Trophoblast cell (in vitro differentiated cells and primary cell): ENCODE measurements around the gene NAGPA.

Experiments used
- DNase-seq, 2 donors: peaks; one replicate each; pipeline ENCODE4 v3.0.0-alpha.2; 2016
- H2AFZ ChIP-seq: 2 replicates; pipeline ENCODE4 v1.6.1; 2013; ENCODE audit warnings: low read length, moderate library complexity, mild to moderate bottlenecking; ENCODE audit not compliant: insufficient read depth, poor library complexity
- H2AK5ac ChIP-seq: 2 replicates; pipeline ENCODE4 v1.6.1; 2013; ENCODE audit warnings: mild to moderate bottlenecking, low read length
- H2BK120ac ChIP-seq: 2 replicates; pipeline ENCODE4 v1.6.1; 2013; ENCODE audit warnings: low read length, mild to moderate bottlenecking, moderate library complexity; ENCODE audit not compliant: insufficient read depth, poor library complexity
- H2BK12ac ChIP-seq: 2 replicates; pipeline ENCODE4 v1.6.1; 2013; ENCODE audit warnings: mild to moderate bottlenecking, low read length, moderate library complexity
- H2BK5ac ChIP-seq: 2 replicates; pipeline ENCODE4 v1.6.1; 2013; ENCODE audit warnings: low read length, low read depth, moderate library complexity, mild to moderate bottlenecking; ENCODE audit not compliant: poor library complexity
- H3K14ac ChIP-seq: 2 replicates; pipeline ENCODE4 v1.6.1; 2013; ENCODE audit warnings: mild to moderate bottlenecking, low read length
- H3K18ac ChIP-seq: 2 replicates; pipeline ENCODE4 v1.6.1; 2013; ENCODE audit warnings: mild to moderate bottlenecking, low read length
- H3K23ac ChIP-seq: 2 replicates; pipeline ENCODE4 v1.6.1; 2013; ENCODE audit warnings: low read length
- H3K27ac ChIP-seq: 2 replicates; pipeline ENCODE4 v1.5.1; 2013; ENCODE audit warnings: low read depth, mild to moderate bottlenecking, inconsistent platforms, low read length, moderate library complexity
- H3K27me3 ChIP-seq: 2 replicates; pipeline ENCODE4 v1.6.1; 2013; ENCODE audit warnings: inconsistent platforms, mild to moderate bottlenecking, low read length, moderate library complexity; ENCODE audit not compliant: insufficient read depth
- H3K36me3 ChIP-seq, 2 experiments: 1 replicate in 1 of 2; 2 replicates in 1 of 2; pipeline ENCODE4 v1.6.1; 2013; ENCODE audit warnings: low read length in 2 of 2, mild to moderate bottlenecking in 2 of 2, moderate library complexity in 1 of 2; ENCODE audit not compliant: insufficient read depth in 2 of 2, control insufficient read depth in 1 of 2
- H3K4ac ChIP-seq: 2 replicates; pipeline ENCODE4 v1.6.1; 2013; ENCODE audit warnings: low read depth, mild to moderate bottlenecking, low read length, moderate library complexity
- H3K4me1 ChIP-seq, 2 experiments: 1 replicate in 1 of 2; 2 replicates in 1 of 2; pipeline ENCODE4 v1.6.1; 2013; ENCODE audit warnings: low read length in 2 of 2, mild to moderate bottlenecking in 2 of 2, moderate library complexity in 1 of 2; ENCODE audit not compliant: insufficient read depth in 2 of 2, control insufficient read depth in 1 of 2
- H3K4me2 ChIP-seq: 2 replicates; pipeline ENCODE4 v1.6.1; 2013; ENCODE audit warnings: inconsistent platforms, mild to moderate bottlenecking, low read length, moderate library complexity
- H3K4me3 ChIP-seq: 2 replicates; pipeline ENCODE4 v1.5.1; 2013; ENCODE audit warnings: mild to moderate bottlenecking, low read depth, low read length, inconsistent platforms
- H3K79me1 ChIP-seq: one replicate; pipeline ENCODE4 v1.6.1; 2013; ENCODE audit warnings: low read length
- H3K79me2 ChIP-seq: 2 replicates; pipeline ENCODE4 v1.6.1; 2013; ENCODE audit warnings: low read length, mild to moderate bottlenecking; ENCODE audit not compliant: control insufficient read depth, insufficient read depth, poor library complexity
- H3K9ac ChIP-seq: 2 replicates; pipeline ENCODE4 v1.6.1; 2013; ENCODE audit warnings: mild to moderate bottlenecking, low read length
- H3K9me3 ChIP-seq: 2 replicates; pipeline ENCODE4 v1.6.1; 2013; ENCODE audit warnings: low read depth, mild to moderate bottlenecking, control low read depth, inconsistent platforms, low read length; ENCODE audit not compliant: insufficient read depth
- H4K12ac ChIP-seq: 2 replicates; pipeline ENCODE4 v1.6.1; 2013; ENCODE audit warnings: low read depth, mild to moderate bottlenecking, low read length, moderate library complexity
- H4K8ac ChIP-seq: 2 replicates; pipeline ENCODE4 v1.6.1; 2013; ENCODE audit warnings: low read depth, mild to moderate bottlenecking, low read length, moderate library complexity
- H4K91ac ChIP-seq: one replicate; pipeline ENCODE4 v1.6.1; 2013; ENCODE audit warnings: low read depth, mild to moderate bottlenecking, low read length, moderate library complexity
- WGBS: extraction: QIAGEN DNeasy Blood & Tissue Kit; methylation state at CpG from one replicate; pipeline ENCODE4 v1.1.7; 2013; ENCODE audit warnings: missing lambda C conversion rate; ENCODE audit not compliant: insufficient read length, insufficient coverage; ENCODE audit errors: extremely low coverage; 5-methylcytosine and 5-hydroxymethylcytosine counted together

NAGPA gene

DNA sequence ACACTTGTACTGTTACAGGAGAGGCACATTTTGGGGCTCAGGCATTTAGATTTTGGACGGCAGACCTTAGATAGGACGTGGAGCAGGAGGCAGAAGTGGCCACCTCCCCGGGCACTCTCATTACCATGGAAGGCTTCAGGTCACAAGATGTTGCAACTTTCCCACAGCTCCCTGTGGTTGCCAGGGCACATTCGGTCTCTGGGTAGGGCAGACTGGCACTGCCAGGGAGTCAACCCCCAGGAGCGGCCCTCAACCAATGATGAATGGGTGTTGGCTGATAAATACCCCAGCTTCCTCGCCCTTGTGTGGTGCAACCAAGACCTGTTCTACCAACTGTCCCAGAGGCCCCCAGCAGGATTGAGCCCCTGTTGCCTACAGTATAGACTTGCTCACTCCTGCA lies 11.2 kb downstream of the NAGPA start:
- peaks cover 0 to 2% of the 10 kb centered on the region in 2 experiments for H3K36me3 ChIP-seq
- H3K14ac ChIP-seq = no peak overlapping the region
- H3K79me1 ChIP-seq = no peaks in the 10 kb centered on the region
- H3K79me2 ChIP-seq = no peaks in the 10 kb centered on the region
- no CpG with 5 or more reads among the region's 6 CpGs for WGBS
- DNase-seq = no peak
- no peaks in the 10 kb centered on the region for H3K4me1 ChIP-seq
- no peak overlapping the region for H4K8ac ChIP-seq
- H3K27me3 ChIP-seq = no peaks in the 10 kb centered on the region
- H3K18ac ChIP-seq = no peak overlapping the region
- no peak overlapping the region for H4K91ac ChIP-seq
- no peak overlapping the region for H2BK12ac ChIP-seq
- no peak overlapping the region for H3K27ac ChIP-seq
- H3K9ac ChIP-seq = no peak overlapping the region
- H3K9me3 ChIP-seq = peaks cover under 1% of the 10 kb centered on the region
- H3K23ac ChIP-seq = no peak overlapping the region
- H2AK5ac ChIP-seq = no peak overlapping the region
- H3K4ac ChIP-seq = no peak overlapping the region
- H2BK5ac ChIP-seq = no peak overlapping the region
- no peak overlapping the region for H3K4me3 ChIP-seq
- no peak overlapping the region for H3K4me2 ChIP-seq
- no peak overlapping the region for H4K12ac ChIP-seq
- H2AFZ ChIP-seq = no peak overlapping the region
- H2BK120ac ChIP-seq = no peak overlapping the region

DNA sequence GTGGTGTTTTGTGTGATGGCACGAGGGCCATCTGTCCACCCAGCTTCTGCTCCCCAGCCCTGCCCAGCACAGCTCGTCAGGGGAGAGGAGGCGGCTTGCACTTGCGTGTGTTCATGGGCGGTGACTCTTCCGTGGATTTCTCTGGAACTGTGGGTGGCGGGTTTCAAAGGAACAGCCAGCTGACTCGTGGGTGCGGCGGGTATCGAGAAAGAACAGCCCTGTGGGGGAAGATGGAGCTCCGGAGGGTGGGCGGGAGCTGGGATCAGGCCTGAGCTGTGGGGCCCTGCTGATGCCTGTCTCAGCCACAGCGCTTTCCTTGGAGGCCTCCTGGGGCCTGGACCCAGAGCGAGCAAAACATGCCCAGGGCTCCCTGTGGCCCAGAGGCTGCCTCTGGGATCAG lies 13.2 kb downstream of the NAGPA start:
- no peak overlapping the region for H4K12ac ChIP-seq
- H2BK5ac ChIP-seq = no peak overlapping the region
- no peak for DNase-seq
- no peak overlapping the region for H4K91ac ChIP-seq
- no peak overlapping the region for H3K4me3 ChIP-seq
- no peaks in the 10 kb centered on the region for H3K79me1 ChIP-seq
- H3K14ac ChIP-seq = no peak overlapping the region
- no peaks in the 10 kb centered on the region for H3K79me2 ChIP-seq
- no peak overlapping the region for H3K18ac ChIP-seq
- H3K23ac ChIP-seq = no peak overlapping the region
- no peak overlapping the region for H3K4ac ChIP-seq
- H2BK12ac ChIP-seq = no peak overlapping the region
- H3K27ac ChIP-seq = no peak overlapping the region
- H2BK120ac ChIP-seq = no peak overlapping the region
- no peak overlapping the region for H2AFZ ChIP-seq
- H2AK5ac ChIP-seq = no peak overlapping the region
- H3K27me3 ChIP-seq = no peaks in the 10 kb centered on the region
- no peaks in the 10 kb centered on the region for H3K4me1 ChIP-seq
- H3K4me2 ChIP-seq = no peak overlapping the region
- no CpG with 5 or more reads among the region's 15 CpGs for WGBS
- H3K36me3 ChIP-seq = no peaks in the 10 kb centered on the region
- no peaks in the 10 kb centered on the region for H3K9me3 ChIP-seq
- H4K8ac ChIP-seq = no peak overlapping the region
- H3K9ac ChIP-seq = no peak overlapping the region

DNA sequence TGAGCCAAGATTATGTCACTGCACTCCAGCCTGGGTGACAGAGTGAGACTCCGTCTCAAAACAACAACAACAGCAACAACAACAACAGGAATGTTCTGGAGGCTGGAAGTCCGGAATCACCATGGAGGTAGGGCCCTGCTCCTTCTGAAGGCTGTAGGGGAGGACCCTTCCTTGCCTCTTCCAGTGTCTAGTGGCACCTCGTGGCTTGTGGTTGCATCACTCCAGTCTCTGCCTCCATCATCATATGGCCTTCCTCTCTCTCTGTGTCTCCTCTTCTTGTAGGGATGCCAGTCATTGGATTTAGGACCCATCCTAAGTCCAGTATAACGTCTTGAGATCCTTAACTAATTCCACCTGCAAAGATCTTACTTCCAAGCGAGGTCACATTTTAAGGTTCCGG lies 14.0 kb downstream of the NAGPA start:
- no CpG with 5 or more reads among the region's 6 CpGs for WGBS
- Histone ChIP-seq H4K91ac (no peak overlapping the region), H3K14ac (no peak overlapping the region), H3K23ac (no peak overlapping the region), H3K4me2 (no peak overlapping the region), H3K4me3 (no peak overlapping the region), H4K8ac (no peak overlapping the region), H3K79me1 (no peaks in the 10 kb centered on the region), H3K27ac (no peak overlapping the region), H2BK5ac (no peak overlapping the region), H3K79me2 (no peaks in the 10 kb centered on the region), H3K9ac (no peak overlapping the region), H2BK12ac (no peak overlapping the region), H2BK120ac (no peak overlapping the region), H3K18ac (no peak overlapping the region), H2AFZ (no peak overlapping the region), H4K12ac (no peak overlapping the region), H3K36me3 (no peaks in the 10 kb centered on the region), H3K9me3 (no peaks in the 10 kb centered on the region), H3K4ac (no peak overlapping the region), H3K4me1 (no peaks in the 10 kb centered on the region), H2AK5ac (no peak overlapping the region), H3K27me3 (no peaks in the 10 kb centered on the region)
- DNase-seq = no peak

DNA sequence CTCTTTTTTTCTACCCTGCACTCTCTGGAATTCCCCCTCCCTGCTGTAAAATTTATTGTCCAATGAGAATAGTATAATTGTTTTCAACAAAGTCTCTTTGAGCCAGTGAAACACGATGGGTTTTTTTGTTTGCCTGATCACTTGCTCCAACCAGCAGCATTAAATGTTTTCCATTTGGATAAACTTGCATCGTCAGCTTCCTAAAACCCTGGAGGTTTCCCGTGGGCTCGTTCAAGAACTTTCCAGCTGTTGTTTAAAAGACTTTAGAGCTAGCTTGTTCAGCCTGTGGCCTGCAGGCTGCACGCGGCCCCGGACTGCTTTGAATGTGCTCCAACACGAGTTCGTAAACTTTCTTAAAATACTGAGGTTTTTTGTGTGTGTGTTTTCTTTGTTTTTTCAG lies 14.9 kb downstream of the NAGPA start:
- no peak overlapping the region for H3K4me3 ChIP-seq
- no peak overlapping the region for H4K8ac ChIP-seq
- H3K4me2 ChIP-seq = no peak overlapping the region
- no peak overlapping the region for H4K12ac ChIP-seq
- H3K27ac ChIP-seq = no peak overlapping the region
- H2AK5ac ChIP-seq = no peak overlapping the region
- H3K9me3 ChIP-seq = no peaks in the 10 kb centered on the region
- WGBS = no CpG with 5 or more reads among the region's 9 CpGs
- H3K4me1 ChIP-seq = no peaks in the 10 kb centered on the region
- no peak for DNase-seq
- no peak overlapping the region for H3K14ac ChIP-seq
- H2AFZ ChIP-seq = no peak overlapping the region
- H3K23ac ChIP-seq = no peak overlapping the region
- H2BK5ac ChIP-seq = no peak overlapping the region
- no peaks in the 10 kb centered on the region for H3K27me3 ChIP-seq
- H3K9ac ChIP-seq = no peak overlapping the region
- no peak overlapping the region for H4K91ac ChIP-seq
- no peak overlapping the region for H2BK120ac ChIP-seq
- H2BK12ac ChIP-seq = no peak overlapping the region
- H3K4ac ChIP-seq = no peak overlapping the region
- H3K36me3 ChIP-seq = no peaks in the 10 kb centered on the region
- H3K18ac ChIP-seq = no peak overlapping the region
- H3K79me2 ChIP-seq = no peaks in the 10 kb centered on the region
- H3K79me1 ChIP-seq = no peaks in the 10 kb centered on the region

DNA sequence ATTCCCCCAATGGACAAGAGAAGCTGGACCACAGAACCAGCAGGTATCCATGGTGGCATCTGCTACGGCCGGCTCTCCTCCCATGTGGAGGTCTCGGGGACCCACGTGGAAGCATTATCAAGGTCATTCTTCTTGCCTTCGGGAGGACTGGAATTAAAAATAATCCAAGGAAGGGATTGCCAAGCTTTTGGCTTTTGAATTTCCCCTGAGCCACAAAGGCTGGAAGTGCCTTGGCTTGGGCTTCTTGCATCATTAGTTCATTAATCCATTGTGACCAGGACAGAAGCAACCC lies 16.1 kb downstream of the NAGPA start:
- Histone ChIP-seq H3K9ac (no peak overlapping the region), H3K23ac (no peak overlapping the region), H3K14ac (no peak overlapping the region), H2AFZ (no peak overlapping the region), H4K8ac (no peak overlapping the region), H2BK12ac (no peak overlapping the region), H4K12ac (no peak overlapping the region), H2AK5ac (no peak overlapping the region), H3K4me2 (no peak overlapping the region), H3K4me1 (no peaks in the 10 kb centered on the region), H3K18ac (no peak overlapping the region), H3K79me2 (no peaks in the 10 kb centered on the region), H3K4ac (no peak overlapping the region), H3K27ac (no peak overlapping the region), H3K4me3 (no peak overlapping the region), H3K9me3 (no peaks in the 10 kb centered on the region), H3K79me1 (no peaks in the 10 kb centered on the region), H4K91ac (no peak overlapping the region), H3K36me3 (no peaks in the 10 kb centered on the region), H2BK5ac (no peak overlapping the region), H2BK120ac (no peak overlapping the region), H3K27me3 (no peaks in the 10 kb centered on the region)
- no peak for DNase-seq
- WGBS = no CpG with 5 or more reads among the region's 5 CpGs
